Measurements from ENCODE around the gene TRIM71. TPM values are rescaled to one million over a fixed set of nuclear protein-coding genes. Genes with fewer than 3 reads are reported as not detected.
A peak's percentile ranks its signal among the peaks of the same experiment; 100 is the strongest.

The TRIM71 gene
- polyA plus RNA-seq, 1 donor (not counting 4 experiments of a cell fraction or from before 2014, with no cell fraction given): not detected

DNA sequence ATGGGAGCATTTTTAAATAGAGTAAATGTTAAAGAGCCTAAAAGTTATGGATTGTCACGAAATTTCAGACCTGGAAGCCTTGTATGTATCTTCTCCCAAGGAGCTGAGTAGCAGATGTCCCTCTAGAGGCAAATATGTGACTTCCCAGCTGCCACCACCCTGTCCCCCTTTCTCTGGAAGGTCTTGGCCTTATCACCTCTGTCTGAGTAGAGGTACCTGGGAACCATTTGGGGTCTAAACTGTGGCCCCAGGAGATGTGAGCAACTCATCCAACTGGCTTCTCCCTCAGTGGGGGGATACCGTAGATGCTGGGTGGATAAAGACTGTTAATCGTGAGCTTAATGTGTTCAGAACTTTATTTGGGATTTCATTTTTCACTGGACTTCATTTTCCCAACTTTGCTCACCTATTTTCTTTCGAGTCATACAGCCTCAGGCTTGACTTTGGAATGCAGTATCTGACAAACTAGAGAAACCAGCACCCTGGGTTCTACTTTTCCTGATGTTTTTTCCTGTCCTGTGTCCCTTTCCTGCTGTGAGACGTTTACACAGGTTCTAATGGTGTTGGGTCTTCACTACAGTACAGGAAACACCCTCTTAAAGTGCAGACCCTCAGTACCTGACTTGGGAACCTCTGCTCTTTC is 80.3 kb downstream of the TRIM71 start:
- H3K4me1 ChIP-seq (ENCODE audit: control insufficient read depth, extremely low read depth, insufficient read depth, low read length): no peaks in the 10 kb centered on the region
- no peaks in the 10 kb centered on the region for H4K20me1 ChIP-seq (ENCODE audit: control insufficient read depth, extremely low read depth, insufficient read depth, low read length)
- H3K27me3 ChIP-seq (ENCODE audit: control insufficient read depth, extremely low read depth, insufficient read depth, low read length): peaks cover 13% of the 10 kb centered on the region
- no peak overlapping the region for H2AFZ ChIP-seq (ENCODE audit: control insufficient read depth, low read length)
- dilution Hi-C loops (cut with MboI; ENCODE audit: extremely low pct_ligation_motif_present, low sequenced_read_pairs): no loop called here
- TF ChIP-seq EZH2 (IDR thresholded peaks at IDR 0.05; ENCODE audit: low read length): no peak
- TF ChIP-seq, protein P1, sequence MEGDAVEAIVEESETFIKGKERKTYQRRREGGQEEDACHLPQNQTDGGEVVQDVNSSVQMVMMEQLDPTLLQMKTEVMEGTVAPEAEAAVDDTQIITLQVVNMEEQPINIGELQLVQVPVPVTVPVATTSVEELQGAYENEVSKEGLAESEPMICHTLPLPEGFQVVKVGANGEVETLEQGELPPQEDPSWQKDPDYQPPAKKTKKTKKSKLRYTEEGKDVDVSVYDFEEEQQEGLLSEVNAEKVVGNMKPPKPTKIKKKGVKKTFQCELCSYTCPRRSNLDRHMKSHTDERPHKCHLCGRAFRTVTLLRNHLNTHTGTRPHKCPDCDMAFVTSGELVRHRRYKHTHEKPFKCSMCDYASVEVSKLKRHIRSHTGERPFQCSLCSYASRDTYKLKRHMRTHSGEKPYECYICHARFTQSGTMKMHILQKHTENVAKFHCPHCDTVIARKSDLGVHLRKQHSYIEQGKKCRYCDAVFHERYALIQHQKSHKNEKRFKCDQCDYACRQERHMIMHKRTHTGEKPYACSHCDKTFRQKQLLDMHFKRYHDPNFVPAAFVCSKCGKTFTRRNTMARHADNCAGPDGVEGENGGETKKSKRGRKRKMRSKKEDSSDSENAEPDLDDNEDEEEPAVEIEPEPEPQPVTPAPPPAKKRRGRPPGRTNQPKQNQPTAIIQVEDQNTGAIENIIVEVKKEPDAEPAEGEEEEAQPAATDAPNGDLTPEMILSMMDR (optimal IDR thresholded peaks at IDR 0.05 in 1 of 3, IDR thresholded peaks at IDR 0.05 in 1 of 3, conservative IDR thresholded peaks at IDR 0.05 in 1 of 3; ENCODE audit: extremely low read depth in 1 of 3, insufficient read depth in 2 of 3, low read length in 3 of 3): peak in 1 of 3 experiments; percentile 6
- no peaks in the 10 kb centered on the region for H3K36me3 ChIP-seq (ENCODE audit: control insufficient read depth in 2 of 2, extremely low read depth in 1 of 2, insufficient read depth in 2 of 2, low read length in 2 of 2)
- H3K9me3 ChIP-seq (ENCODE audit: control insufficient read depth, low read depth, low read length): no peaks in the 10 kb centered on the region
- H3K9ac ChIP-seq (ENCODE audit: control insufficient read depth, extremely low read depth, insufficient read depth, low read length): no peak overlapping the region
- peak overlapping the region; percentile 27 for H3K4me2 ChIP-seq (ENCODE audit: control insufficient read depth, extremely low read depth, insufficient read depth, low read depth, low read length)
- DNase-seq (ENCODE audit: low read depth, low spot score): no peak
- H3K27ac ChIP-seq (ENCODE audit: control insufficient read depth, insufficient read depth, low read length): no peak overlapping the region
- H3K9me1 ChIP-seq (ENCODE audit: control insufficient read depth, extremely low read depth, insufficient read depth, low read length): no peaks in the 10 kb centered on the region
- no peaks in the 10 kb centered on the region for H3K79me2 ChIP-seq (ENCODE audit: control insufficient read depth, insufficient read depth, low read length)
- H3K4me3 ChIP-seq (ENCODE audit: control insufficient read depth in 2 of 3, extremely low read depth in 1 of 3, insufficient read depth in 2 of 3, low read depth in 1 of 3, low read length in 3 of 3): no peak overlapping the region
- peak; percentile 34 for FAIRE-seq

GRCh38 chr3:32899265-32899664 is 81.5 kb downstream of the TRIM71 start:
- H3K4me2 ChIP-seq (ENCODE audit: control insufficient read depth, extremely low read depth, insufficient read depth, low read depth, low read length): no peak overlapping the region
- H3K9ac ChIP-seq (ENCODE audit: control insufficient read depth, extremely low read depth, insufficient read depth, low read length): no peak overlapping the region
- TF ChIP-seq, protein P1 (optimal IDR thresholded peaks at IDR 0.05 in 1 of 3, IDR thresholded peaks at IDR 0.05 in 1 of 3, conservative IDR thresholded peaks at IDR 0.05 in 1 of 3; ENCODE audit: extremely low read depth in 1 of 3, insufficient read depth in 2 of 3, low read length in 3 of 3): no peak
- TF ChIP-seq EZH2 (IDR thresholded peaks at IDR 0.05; ENCODE audit: low read length): no peak
- H4K20me1 ChIP-seq (ENCODE audit: control insufficient read depth, extremely low read depth, insufficient read depth, low read length): no peaks in the 10 kb centered on the region
- H3K36me3 ChIP-seq (ENCODE audit: control insufficient read depth in 2 of 2, extremely low read depth in 1 of 2, insufficient read depth in 2 of 2, low read length in 2 of 2): no peaks in the 10 kb centered on the region
- H3K9me3 ChIP-seq (ENCODE audit: control insufficient read depth, low read depth, low read length): no peaks in the 10 kb centered on the region
- dilution Hi-C loops (cut with MboI; ENCODE audit: extremely low pct_ligation_motif_present, low sequenced_read_pairs): no loop called here
- H2AFZ ChIP-seq (ENCODE audit: control insufficient read depth, low read length): no peak overlapping the region
- H3K79me2 ChIP-seq (ENCODE audit: control insufficient read depth, insufficient read depth, low read length): no peaks in the 10 kb centered on the region
- H3K4me1 ChIP-seq (ENCODE audit: control insufficient read depth, extremely low read depth, insufficient read depth, low read length): no peaks in the 10 kb centered on the region
- DNase-seq (ENCODE audit: low read depth, low spot score): no peak
- peaks cover 9% of the 10 kb centered on the region for H3K27me3 ChIP-seq (ENCODE audit: control insufficient read depth, extremely low read depth, insufficient read depth, low read length)
- no peak overlapping the region for H3K4me3 ChIP-seq (ENCODE audit: control insufficient read depth in 2 of 3, extremely low read depth in 1 of 3, insufficient read depth in 2 of 3, low read depth in 1 of 3, low read length in 3 of 3)
- H3K27ac ChIP-seq (ENCODE audit: control insufficient read depth, insufficient read depth, low read length): no peak overlapping the region
- H3K9me1 ChIP-seq (ENCODE audit: control insufficient read depth, extremely low read depth, insufficient read depth, low read length): no peaks in the 10 kb centered on the region
- no peak for FAIRE-seq

All from keratinocyte (primary cell).